Measurements from ENCODE around the gene LCE3B. TPM values are rescaled to one million over a fixed set of nuclear protein-coding genes. Genes with fewer than 3 reads are reported as not detected.
"Not testable (repeated sequence)": the region's sequence is repeated elsewhere in the genome, so short reads cannot be mapped to it uniquely, and the experiment has no call there.

LCE3B gene
- total RNA-seq = not detected

DNA sequence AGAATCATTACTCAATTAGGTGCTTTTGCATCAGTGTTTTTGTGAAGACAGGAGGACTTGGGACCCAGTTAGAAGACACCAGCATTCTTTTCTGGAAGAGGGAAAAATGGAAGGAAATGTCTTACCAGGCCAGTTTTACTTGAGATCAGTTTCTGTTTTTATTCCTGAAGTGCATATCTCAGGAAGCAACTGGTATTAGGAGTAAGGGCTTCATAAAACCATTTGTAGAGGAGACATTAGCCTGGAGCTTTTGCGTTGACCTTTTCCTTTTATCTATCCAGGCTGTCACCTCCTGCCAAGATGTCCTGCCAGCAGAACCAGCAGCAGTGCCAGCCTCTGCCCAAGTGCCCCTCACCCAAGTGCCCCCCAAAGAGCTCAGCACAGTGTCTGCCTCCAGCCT lies at the start of gene LCE3B:
Gene LCE3B, plus strand, starts transcription at position 301 of the 400 bp plus-strand sequence. Its CDS starts 0 bp downstream, at position 301.
- no peak for DNase-seq

DNA sequence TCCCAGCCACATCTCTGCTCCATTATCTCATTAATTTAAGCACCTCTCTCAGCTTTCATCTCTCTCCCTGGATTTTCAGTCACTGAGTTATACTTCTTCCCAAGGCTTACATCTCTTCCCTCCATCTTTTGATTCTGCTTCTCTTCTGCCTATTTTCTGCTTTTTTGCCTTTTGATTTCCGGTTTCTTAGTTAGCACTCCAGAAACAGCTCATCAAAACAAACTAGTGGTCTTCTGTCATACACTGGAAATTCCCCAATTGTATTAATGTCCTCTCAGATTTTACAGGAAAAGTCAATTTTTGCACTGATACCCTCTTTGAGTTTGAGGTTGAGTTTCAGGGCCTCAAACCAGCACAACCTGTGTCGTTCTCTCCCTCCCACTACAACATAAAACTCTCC lies 48.5 kb upstream of the LCE3B start:
- no peak for DNase-seq

- DNase-seq = no peak
Measured at GRCh38 chr1:152565535-152566215, 47.9 kb upstream of the LCE3B start.

DNA sequence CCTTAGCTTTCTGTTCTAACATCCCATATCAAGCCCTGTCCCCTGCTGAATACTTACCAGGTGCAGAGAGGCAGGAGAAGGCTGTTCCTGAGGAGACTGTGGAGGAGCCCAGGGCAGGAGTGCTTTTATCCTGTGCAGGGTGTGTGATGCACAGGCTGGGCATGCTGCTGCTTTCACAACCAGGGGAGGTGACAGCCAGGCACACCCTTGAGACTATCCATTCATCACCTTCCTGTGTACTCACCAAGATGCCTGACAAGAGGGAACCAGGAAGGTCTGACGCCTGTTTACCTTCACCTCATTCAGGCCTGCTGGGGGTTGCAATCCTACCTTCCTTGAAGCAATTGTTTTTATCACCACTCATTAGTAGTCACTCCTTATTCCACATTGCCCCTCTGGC lies 46.9 kb upstream of the LCE3B start, which contains the start of gene LCE3E:
Gene LCE3E, minus strand, starts transcription at position 100 of the 400 bp plus-strand sequence. CDS start 572 bp downstream, outside the sequence.
- DNase-seq = no peak

- no peak for DNase-seq
Measured at GRCh38 chr1:152577168-152577567, 36.4 kb upstream of the LCE3B start.

DNA sequence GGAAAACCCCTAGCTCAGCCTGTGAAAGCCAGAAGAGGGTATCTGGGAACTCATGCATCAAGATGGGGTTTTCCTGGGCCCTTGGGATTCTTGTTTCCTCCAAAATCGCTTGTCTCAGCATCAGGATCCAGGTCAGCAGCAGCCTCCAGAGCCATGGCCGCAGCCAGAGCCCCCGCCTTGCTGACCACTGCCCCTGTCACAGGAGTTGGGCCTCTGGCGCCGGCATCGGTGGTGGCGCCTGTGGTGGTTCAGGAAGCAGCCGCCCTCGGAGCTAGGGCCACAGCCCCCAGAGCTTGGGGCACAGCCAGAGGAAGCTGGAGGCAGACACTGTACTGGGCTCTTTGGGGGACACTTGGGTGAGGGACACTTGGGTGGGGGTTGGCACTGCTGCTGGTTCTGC lies 34.1 kb upstream of the LCE3B start:
- DNase-seq = not testable (repeated sequence)

- no peak for DNase-seq
Measured at GRCh38 chr1:152580433-152580832, 33.2 kb upstream of the LCE3B start, which contains the start of gene LCE3D. TSS of gene LCE3D (minus strand) at chr1:152580516. CDS start at chr1:152579936, 580 bp downstream.

DNA sequence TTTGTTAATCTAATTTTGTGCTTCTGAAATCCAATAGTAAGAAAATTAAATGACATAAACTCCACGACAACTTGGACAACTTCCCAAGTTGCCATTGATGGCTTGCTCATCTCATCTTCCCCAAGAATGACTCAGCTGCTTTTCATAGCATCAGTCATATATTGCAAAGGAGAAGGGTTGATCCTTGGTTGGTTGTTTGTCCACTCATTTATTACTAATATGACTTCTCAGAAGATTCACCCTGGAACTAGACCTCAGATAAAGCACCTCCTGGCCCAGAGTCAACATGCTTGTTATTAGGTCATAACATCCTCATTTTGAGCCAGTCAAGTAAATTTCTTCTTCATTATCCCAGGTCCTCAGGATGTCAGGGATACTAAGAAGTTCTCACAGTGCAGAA lies 31.0 kb upstream of the LCE3B start:
- DNase-seq = no peak

DNA sequence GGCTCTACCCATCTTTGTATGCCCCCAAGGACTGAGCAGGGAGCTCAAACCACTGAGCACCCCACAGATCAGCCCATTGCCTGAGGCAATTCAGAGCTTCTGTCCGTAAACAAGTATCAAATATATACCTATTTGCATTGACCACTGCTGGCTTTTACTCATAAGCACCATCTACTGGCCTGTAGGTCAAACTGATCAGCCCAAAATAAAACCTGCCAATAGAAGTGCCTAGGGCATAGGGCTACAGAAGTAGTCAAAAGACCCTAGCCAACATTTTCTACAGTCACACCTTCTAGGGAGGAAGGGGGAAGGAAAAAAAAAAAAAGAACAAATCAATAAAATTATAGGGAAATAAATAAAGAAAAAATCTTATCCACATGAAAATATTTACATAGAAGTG lies 28.0 kb upstream of the LCE3B start:
- DNase-seq = no peak

DNA sequence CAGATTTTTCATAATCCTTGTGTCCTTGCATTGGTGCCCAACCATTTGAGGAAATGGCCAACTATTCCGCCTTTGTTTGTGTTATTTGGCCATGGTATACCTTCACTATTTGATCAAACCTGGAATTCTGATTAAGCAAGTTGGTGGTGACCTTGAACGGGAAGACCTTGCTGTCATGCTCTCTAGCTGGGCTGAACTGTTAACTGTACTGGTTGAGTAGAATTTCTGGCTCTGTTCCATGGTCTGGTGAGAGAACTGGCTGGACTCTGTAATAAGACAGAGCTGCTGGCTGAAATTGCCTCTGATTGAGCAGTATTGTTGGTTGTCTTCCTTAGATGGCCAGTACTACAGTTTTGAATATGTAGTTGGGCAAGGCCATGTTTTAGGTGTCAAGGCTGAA lies 16.6 kb upstream of the LCE3B start:
- DNase-seq = no peak

DNA sequence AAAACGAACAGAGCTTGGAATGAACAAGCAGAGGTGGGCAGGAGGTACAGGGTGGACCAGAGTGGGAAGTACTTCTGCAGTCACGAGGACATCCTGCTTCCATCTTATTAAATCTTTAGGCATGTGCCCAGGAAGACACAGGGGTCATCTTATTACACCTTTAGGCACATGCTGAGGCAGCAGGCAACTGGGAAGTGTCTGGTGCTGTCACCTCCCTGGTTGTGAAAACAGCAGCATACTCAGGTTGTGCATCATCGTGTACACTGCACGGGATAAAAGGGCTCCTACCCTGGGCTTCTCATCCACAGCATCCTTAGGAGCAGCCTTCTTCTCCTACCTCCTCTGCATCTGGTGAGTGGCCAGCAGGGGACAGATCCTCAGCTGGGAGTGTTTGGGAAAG lies 13.7 kb upstream of the LCE3B start, which contains the start of gene LCE3C:
Gene LCE3C, plus strand, starts transcription at position 301 of the 400 bp plus-strand sequence. CDS start 498 bp downstream, outside the sequence.
- DNase-seq = no peak

GRCh38 chr1:152621993-152622392 lies 8.4 kb downstream of the LCE3B start:
- DNase-seq = no peak

DNA sequence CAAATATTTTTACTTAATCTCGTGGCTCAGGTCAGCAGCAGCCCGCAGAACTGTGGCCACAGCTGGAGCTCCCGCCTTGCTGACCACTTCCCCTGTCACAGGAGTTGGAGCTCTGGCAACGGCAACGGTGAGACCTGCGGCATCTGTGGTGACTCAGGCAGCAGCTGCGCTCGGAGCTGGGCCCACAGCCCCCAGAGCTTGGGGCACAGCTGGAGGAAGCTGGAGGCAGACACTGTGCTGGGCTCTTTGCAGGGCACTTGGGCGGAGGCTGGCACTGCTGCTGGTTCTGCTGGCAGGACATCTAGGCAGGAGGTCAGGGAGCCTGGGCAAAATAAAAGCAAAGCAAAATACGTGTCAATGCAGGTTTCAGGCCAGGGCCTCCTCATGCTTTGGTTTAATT lies 9.2 kb downstream of the LCE3B start, which contains the start of gene LCE3A:
Gene LCE3A, minus strand, starts transcription at position 301 of the 400 bp plus-strand sequence. Its CDS starts 0 bp downstream, at position 301.
- no peak for DNase-seq

GRCh38 chr1:152623203-152623844 lies 9.7 kb downstream of the LCE3B start:
- no peak for DNase-seq

GRCh38 chr1:152626744-152627143 lies 13.1 kb downstream of the LCE3B start:
- no peak for DNase-seq

DNA sequence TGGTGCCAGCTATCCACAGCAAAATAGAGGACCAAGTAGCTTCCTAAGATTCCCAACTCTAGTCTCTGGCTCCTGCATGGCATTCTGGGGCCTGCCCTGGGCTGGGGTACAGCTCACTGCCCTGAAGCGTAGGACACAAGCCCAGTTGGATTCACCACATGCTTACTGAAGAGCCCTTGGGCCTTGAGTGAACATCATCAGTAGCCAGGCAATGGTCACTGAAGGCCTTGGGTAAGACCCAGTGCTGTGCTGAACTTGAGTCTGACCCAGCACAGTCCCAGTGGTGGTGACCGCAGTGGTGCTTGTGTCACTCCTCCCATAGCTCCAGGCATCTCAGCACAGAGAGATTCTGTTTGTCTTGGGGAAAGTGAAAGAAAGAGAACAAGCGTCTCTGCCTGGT lies 17.0 kb downstream of the LCE3B start:
- no peak for DNase-seq

DNA sequence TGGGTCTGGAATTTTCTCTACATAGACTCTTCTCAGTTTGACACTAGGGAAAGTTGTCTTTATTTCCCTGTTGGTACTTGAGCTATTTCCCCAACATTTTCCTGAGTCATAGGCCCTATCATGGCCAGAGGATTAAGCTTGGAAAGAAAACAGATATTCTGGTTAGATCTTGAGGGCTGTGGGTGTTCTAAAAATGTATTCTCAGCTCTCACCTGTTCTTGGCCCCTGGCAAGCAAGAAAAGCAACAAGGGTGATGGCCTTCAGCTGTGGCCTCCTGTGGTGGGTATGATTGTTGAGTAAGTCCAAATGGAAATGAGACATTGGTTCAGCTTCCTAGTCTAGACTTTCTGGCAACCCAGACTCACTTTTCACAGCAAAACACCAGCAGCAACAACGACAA lies 26.7 kb downstream of the LCE3B start:
- DNase-seq = no peak

- no peak for DNase-seq
Measured at GRCh38 chr1:152643945-152644344, 30.3 kb downstream of the LCE3B start.

GRCh38 chr1:152645146-152645545 lies 31.5 kb downstream of the LCE3B start:
- DNase-seq = no peak

DNA sequence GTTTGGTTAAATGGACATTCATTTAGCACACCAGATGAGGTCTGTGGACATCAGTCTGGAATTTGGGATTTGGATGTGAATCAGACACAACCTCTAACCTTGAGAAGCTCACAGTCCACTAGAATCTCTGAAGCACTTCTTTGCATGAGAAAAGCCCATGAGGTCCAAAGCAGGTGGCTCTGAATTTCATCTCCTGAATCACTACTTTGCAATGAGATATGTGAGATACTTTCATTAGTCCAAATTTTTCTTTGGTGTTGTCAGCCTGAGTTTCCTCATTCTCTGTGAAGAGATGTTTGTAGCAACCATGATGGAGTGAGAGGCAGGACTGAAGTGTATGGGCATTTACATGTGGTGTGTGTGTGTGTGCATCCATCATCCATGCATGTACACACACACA lies 33.0 kb downstream of the LCE3B start:
- DNase-seq = no peak

- DNase-seq = no peak
Measured at GRCh38 chr1:152654110-152654509, 40.5 kb downstream of the LCE3B start.

DNA sequence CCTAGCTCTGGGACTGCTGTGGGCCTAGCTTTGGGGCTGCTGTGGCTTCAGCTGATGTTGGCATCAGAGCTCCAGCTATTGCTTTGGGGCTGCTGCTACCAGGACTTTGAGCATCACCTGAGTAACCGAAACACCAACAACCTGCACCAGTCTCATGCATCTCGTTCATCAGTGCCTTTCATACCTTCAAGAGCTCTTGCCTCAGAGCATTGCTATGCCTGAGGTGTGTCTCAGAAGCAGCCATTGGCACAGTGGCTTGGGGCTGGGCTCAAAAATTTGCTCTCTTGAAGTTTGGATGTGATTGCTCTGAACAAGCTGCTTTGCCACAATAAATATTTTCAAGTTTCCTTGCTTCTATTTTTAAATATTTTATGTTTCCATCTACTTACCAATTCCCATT lies 42.8 kb downstream of the LCE3B start:
- no peak for DNase-seq

DNA sequence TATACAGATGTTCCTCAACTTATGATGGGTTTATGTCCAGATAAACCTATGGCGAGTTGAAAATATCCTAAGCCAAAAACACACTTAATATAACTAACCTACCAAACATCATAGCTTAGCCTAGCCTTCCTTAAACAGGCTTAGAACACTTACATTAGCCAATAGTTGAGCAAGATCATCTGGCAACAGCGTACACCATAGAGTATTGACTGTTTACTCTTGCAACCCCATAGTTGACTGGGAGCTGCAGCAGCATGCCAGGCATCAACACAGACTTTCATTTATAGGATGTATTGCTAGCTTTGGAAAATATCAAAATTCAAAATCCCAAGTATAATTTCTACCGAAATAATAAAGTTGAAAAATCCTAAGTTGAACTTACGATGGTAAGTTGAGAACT lies 44.1 kb downstream of the LCE3B start:
- DNase-seq = no peak

DNA sequence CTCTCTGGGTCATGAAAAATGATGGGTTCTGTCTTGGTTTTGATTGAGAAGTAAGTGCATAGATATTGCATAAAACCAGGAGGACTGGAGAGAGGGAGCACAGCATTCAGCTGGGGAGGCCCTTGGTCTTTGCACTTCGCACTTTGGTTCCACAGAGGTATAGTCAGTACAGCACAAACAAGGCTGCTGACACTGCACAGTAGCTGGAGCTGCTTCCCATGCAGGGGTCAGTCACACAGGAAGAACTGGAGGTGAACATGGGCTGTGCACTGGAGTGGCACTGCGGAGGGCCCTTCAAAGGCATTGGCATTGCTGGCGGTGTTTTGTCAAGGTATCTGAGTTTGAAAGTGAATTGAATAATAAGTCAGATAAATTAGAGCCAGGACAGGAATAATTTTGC lies 45.0 kb downstream of the LCE3B start:
- no peak for DNase-seq
